OCI-LY1 (cell line): ENCODE measurements around the gene ADRA1B.

Source experiments
- H2AFZ ChIP-seq: fragments of 200-600 bp; sonication (generic), shearing (Covaris generic); 2 replicates; pipeline ENCODE4 v1.6.0; 2014; ENCODE audit warnings: antibody characterized with exemption, mild to moderate bottlenecking, low read length
- H3F3A ChIP-seq: fragments of 200-600 bp; sonication (generic), shearing (Covaris generic); 2 replicates; pipeline ENCODE4 v1.6.0; 2014; ENCODE audit warnings: mild to moderate bottlenecking, antibody characterized with exemption, low read length, moderate library complexity; ENCODE audit not compliant: insufficient read depth
- H3K27ac ChIP-seq: fragments of 200-600 bp; sonication (generic); 2 replicates; pipeline ENCODE4 v1.5.1; 2014; ENCODE audit warnings: low read length, mixed run types, mild to moderate bottlenecking, low read depth; ENCODE audit not compliant: poor library complexity, severe bottlenecking
- H3K27me3 ChIP-seq: fragments of 200-600 bp; sonication (generic); 2 replicates; pipeline ENCODE4 v1.6.0; 2014; ENCODE audit warnings: antibody characterized with exemption, mild to moderate bottlenecking, low read length, moderate library complexity; ENCODE audit not compliant: insufficient read depth
- H3K36me3 ChIP-seq: fragments of 200-600 bp; sonication (generic); 2 replicates; pipeline ENCODE4 v1.6.1; 2014; ENCODE audit warnings: mild to moderate bottlenecking, antibody characterized with exemption, low read length, moderate library complexity, mixed read lengths; ENCODE audit not compliant: insufficient read depth
- H3K4me1 ChIP-seq: fragments of 200-600 bp; sonication (generic); 2 replicates; pipeline ENCODE4 v1.5.1; 2014; ENCODE audit warnings: mild to moderate bottlenecking, low read length, moderate library complexity; ENCODE audit not compliant: insufficient read depth, severe bottlenecking
- H3K4me2 ChIP-seq: fragments of 200-600 bp; sonication (generic), shearing (Covaris generic); 2 replicates; pipeline ENCODE4 v1.6.1; 2014; ENCODE audit warnings: low read length
- H3K4me3 ChIP-seq: fragments of 200-600 bp; sonication (generic); 2 replicates; pipeline ENCODE4 v1.5.1; 2014; ENCODE audit warnings: low read length, low read depth, mild to moderate bottlenecking, mixed read lengths; ENCODE audit not compliant: poor library complexity, severe bottlenecking
- H3K79me2 ChIP-seq: fragments of 200-600 bp; shearing (Covaris generic); 2 replicates; pipeline ENCODE4 v1.6.1; 2016; ENCODE audit warnings: mixed run types, low read length, mixed read lengths; ENCODE audit not compliant: insufficient read depth
- H3K9ac ChIP-seq: fragments of 200-600 bp; sonication (generic), shearing (Covaris generic); 2 replicates; pipeline ENCODE4 v1.6.1; 2014; ENCODE audit warnings: mild to moderate bottlenecking, low read length, mixed read lengths
- H3K9me2 ChIP-seq: fragments of 200-600 bp; sonication (generic), shearing (Covaris generic); 2 replicates; pipeline ENCODE4 v1.6.1; 2014; ENCODE audit warnings: low read depth, mild to moderate bottlenecking, low read length, mixed read lengths
- H3K9me3 ChIP-seq: fragments of 200-600 bp; shearing (Covaris generic); 2 replicates; pipeline ENCODE4 v1.6.1; 2014; ENCODE audit warnings: low read length, mixed read lengths
- H4K20me1 ChIP-seq: fragments of 200-600 bp; sonication (generic), shearing (Covaris generic); 2 replicates; pipeline ENCODE4 v1.6.0; 2016; ENCODE audit warnings: mild to moderate bottlenecking, low read length; ENCODE audit not compliant: insufficient read depth
- EZH2 ChIP-seq: fragments of 200-600 bp; sonication (generic), shearing (Covaris generic); IDR thresholded peaks from 2 replicates; pipeline ENCODE4 v1.8.0; 2017; ENCODE audit warnings: borderline replicate concordance, mixed run types, mild to moderate bottlenecking, antibody characterized with exemption, low read length, moderate library complexity, mixed read lengths
- TF ChIP-seq, protein P1 (sequence below): fragments of 200-600 bp; sonication (generic), shearing (Covaris generic); IDR thresholded peaks from 2 replicates; pipeline ENCODE4 v1.5.1; 2017; ENCODE audit warnings: mild to moderate bottlenecking, antibody characterized with exemption, low read length, moderate library complexity, mixed read lengths

The ADRA1B gene

DNA sequence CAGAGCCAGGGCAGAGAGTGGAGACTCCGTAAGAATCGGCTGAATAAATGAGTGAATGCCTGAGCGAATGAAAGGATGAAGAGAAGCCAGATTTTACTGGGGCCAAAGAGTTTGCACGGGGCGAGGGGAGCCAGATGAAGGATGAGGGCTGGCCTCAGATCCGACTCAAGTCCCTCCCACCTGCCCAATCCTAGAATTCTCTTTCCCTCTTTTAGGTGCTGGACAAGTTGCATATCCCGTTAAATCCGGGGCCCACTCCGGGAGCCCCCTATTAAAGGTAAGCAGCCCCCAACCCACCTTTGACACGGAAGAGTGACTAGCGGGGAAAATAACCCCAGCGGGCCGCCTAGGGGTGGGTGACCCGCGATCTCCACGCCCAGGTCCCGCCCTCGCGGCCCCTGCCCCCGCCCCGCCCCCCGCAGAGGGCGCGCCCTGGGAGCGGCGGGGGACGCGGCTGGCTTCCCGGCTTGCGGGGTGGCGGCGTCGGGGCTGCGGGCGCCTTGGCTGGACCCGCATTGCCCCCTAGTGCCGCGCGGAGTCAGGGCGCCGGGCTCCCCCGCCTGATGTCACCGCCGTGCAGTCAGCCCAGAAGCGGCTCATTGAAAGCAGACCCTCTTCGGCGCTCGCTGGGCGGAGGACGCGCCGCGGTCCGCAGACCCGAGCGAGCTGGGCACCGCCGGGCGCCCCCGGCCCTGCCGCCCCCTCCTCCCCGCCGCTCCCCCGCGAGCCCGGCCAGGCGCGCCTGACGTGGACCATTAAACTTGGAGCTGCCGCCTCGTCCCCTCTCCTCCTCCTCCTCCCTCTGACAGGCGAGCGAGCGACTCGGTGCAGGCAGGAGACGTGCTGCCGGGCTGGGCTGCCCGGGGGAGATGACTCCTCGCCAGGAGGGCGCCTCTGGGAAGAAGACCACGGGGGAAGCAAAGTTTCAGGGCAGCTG, at the start of gene ADRA1B:
Gene ADRA1B, plus strand, starts transcription at position 579 of the 937 bp plus-strand sequence. CDS start 424 bp downstream, outside the sequence.
- H3F3A ChIP-seq, result no peaks in the 10 kb centered on the region
- H3K4me2 ChIP-seq, result no peak within 1 kb of the TSS
- no peaks in the 10 kb centered on the region for H3K9me2 ChIP-seq
- H4K20me1 ChIP-seq, result no peaks in the 10 kb centered on the region
- no peaks in the 10 kb centered on the region for H3K79me2 ChIP-seq
- no peak within 1 kb of the TSS for H2AFZ ChIP-seq
- H3K9me3 ChIP-seq, result no peaks in the 10 kb centered on the region
- H3K9ac ChIP-seq, result no peak within 1 kb of the TSS
- H3K27ac ChIP-seq, result no peak within 1 kb of the TSS
- H3K4me3 ChIP-seq, result no peak within 1 kb of the TSS
- no peaks in the 10 kb centered on the region for H3K27me3 ChIP-seq
- TF ChIP-seq, protein P1, sequence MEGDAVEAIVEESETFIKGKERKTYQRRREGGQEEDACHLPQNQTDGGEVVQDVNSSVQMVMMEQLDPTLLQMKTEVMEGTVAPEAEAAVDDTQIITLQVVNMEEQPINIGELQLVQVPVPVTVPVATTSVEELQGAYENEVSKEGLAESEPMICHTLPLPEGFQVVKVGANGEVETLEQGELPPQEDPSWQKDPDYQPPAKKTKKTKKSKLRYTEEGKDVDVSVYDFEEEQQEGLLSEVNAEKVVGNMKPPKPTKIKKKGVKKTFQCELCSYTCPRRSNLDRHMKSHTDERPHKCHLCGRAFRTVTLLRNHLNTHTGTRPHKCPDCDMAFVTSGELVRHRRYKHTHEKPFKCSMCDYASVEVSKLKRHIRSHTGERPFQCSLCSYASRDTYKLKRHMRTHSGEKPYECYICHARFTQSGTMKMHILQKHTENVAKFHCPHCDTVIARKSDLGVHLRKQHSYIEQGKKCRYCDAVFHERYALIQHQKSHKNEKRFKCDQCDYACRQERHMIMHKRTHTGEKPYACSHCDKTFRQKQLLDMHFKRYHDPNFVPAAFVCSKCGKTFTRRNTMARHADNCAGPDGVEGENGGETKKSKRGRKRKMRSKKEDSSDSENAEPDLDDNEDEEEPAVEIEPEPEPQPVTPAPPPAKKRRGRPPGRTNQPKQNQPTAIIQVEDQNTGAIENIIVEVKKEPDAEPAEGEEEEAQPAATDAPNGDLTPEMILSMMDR, result no peak
- no peak for TF ChIP-seq EZH2
- no peaks in the 10 kb centered on the region for H3K4me1 ChIP-seq
- H3K36me3 ChIP-seq, result no peaks in the 10 kb centered on the region

DNA sequence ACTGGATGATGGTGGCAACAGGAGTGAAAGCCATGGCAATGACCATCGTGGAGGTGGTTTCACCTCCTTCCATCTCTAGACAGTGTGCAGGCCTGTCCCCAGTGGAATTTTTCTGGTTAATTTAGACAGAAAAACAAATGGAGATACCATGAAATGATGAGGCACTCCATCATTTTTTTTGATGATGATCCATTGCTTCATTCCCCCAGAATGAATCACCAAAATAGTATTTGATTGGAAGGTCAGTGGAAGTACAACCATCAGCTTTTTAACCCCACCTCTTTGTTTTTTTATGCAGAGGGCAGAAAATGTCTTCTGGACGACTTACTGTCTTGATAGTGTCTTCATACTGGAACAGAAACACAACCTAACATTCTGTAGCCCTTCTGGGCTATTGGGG, 42.6 kb upstream of the ADRA1B start:
- no peak overlapping the region for H3K4me3 ChIP-seq
- no peaks in the 10 kb centered on the region for H3F3A ChIP-seq
- no peaks in the 10 kb centered on the region for H3K36me3 ChIP-seq
- H3K27ac ChIP-seq, result no peak overlapping the region
- TF ChIP-seq EZH2, result no peak
- TF ChIP-seq, protein P1, result no peak
- H3K9me3 ChIP-seq, result no peaks in the 10 kb centered on the region
- H2AFZ ChIP-seq, result no peak overlapping the region
- H3K4me2 ChIP-seq, result no peak overlapping the region
- H4K20me1 ChIP-seq, result no peaks in the 10 kb centered on the region
- H3K27me3 ChIP-seq, result no peaks in the 10 kb centered on the region
- H3K4me1 ChIP-seq, result no peaks in the 10 kb centered on the region
- H3K9me2 ChIP-seq, result no peaks in the 10 kb centered on the region
- no peak overlapping the region for H3K9ac ChIP-seq
- no peaks in the 10 kb centered on the region for H3K79me2 ChIP-seq

DNA sequence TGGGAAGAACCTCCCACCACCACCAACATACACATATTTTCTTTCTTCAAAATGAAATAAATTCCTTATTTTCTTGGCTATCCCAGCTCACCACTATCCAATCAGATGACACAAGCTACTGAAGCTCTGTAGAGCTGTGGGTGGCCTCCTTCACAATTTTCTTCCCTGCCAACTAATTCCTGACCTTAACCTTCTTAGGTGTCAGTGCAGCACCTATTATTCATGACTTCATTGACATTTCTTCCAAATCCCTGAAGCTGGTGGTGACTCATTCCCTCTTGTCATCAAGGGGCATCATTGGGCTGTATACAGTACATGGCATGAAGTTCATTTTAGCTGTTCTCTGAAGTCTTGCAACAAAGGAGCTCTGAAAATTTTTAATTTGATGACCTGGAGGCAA, 42.0 kb upstream of the ADRA1B start:
- TF ChIP-seq, protein P1, result no peak
- no peak for TF ChIP-seq EZH2
- H3K4me3 ChIP-seq, result no peak overlapping the region
- H3K36me3 ChIP-seq, result no peaks in the 10 kb centered on the region
- no peaks in the 10 kb centered on the region for H3K79me2 ChIP-seq
- no peaks in the 10 kb centered on the region for H3K9me3 ChIP-seq
- no peak overlapping the region for H3K27ac ChIP-seq
- H2AFZ ChIP-seq, result no peak overlapping the region
- H3K4me1 ChIP-seq, result no peaks in the 10 kb centered on the region
- no peaks in the 10 kb centered on the region for H3K9me2 ChIP-seq
- H3F3A ChIP-seq, result no peaks in the 10 kb centered on the region
- no peak overlapping the region for H3K4me2 ChIP-seq
- H4K20me1 ChIP-seq, result no peaks in the 10 kb centered on the region
- no peaks in the 10 kb centered on the region for H3K27me3 ChIP-seq
- no peak overlapping the region for H3K9ac ChIP-seq
